MM.1S (cell line): ENCODE results near the gene PRPF6.

ENCODE experiments used
- EZH2 ChIP-seq: fragments of 300-600 bp; sonication (generic); optimal IDR thresholded peaks from 2 replicates; pipeline ENCODE3; 2017; ENCODE audit warnings: low read depth, mild to moderate bottlenecking, antibody characterized with exemption, low read length, mixed read lengths
- EZH2phosphoT487 ChIP-seq: fragments of 300-600 bp; sonication (generic); IDR thresholded peaks from 2 replicates; pipeline ENCODE4 v1.6.1; 2018; ENCODE audit warnings: antibody characterized with exemption, low read length
- TF ChIP-seq, protein P1 (sequence below): fragments of 300-600 bp; sonication (generic); IDR thresholded peaks from 2 replicates; pipeline ENCODE4 v1.5.1; 2016; ENCODE audit warnings: antibody characterized with exemption, low read length, mixed read lengths

DNA sequence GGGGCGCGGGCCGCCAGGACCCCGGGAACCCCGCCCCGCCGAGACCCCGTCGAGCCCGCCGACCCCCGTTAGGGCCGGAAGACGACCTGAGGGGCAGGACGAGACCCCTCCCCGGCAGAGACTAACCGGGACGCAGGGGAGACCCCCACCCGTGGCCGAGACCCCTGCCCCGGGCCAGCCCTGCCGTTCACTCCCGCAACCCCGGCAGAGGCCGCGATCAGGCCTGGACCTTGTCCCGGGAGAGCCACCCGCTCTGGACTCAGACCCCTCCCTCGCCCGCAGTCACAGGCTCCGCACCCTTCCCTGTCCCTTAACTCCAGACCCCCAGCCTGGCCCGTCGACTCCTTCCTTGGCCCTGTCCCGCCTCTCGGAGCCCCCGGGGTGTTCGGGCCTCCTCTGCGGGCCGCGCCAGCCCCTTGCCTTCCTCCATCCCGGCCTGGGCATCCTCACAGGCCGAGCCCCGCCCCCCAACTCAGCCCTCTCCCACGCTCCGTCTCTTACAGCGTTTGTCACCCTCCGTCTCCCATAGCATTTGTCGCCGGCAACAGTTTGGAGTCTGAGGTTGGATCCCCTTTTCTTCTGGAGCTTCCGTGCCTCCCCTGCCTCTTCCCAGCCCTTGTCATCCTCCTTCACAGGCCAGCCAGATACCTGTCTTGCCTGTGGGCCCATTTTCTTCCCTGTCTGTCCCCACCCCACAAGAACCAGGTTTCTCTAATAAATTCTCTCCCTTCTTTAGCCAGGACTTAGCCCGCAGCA is 82.6 kb downstream of the PRPF6 start:
- TF ChIP-seq, protein P1, sequence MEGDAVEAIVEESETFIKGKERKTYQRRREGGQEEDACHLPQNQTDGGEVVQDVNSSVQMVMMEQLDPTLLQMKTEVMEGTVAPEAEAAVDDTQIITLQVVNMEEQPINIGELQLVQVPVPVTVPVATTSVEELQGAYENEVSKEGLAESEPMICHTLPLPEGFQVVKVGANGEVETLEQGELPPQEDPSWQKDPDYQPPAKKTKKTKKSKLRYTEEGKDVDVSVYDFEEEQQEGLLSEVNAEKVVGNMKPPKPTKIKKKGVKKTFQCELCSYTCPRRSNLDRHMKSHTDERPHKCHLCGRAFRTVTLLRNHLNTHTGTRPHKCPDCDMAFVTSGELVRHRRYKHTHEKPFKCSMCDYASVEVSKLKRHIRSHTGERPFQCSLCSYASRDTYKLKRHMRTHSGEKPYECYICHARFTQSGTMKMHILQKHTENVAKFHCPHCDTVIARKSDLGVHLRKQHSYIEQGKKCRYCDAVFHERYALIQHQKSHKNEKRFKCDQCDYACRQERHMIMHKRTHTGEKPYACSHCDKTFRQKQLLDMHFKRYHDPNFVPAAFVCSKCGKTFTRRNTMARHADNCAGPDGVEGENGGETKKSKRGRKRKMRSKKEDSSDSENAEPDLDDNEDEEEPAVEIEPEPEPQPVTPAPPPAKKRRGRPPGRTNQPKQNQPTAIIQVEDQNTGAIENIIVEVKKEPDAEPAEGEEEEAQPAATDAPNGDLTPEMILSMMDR = no peak
- TF ChIP-seq EZH2 (no peak), EZH2phosphoT487 (no peak)
